ENCODE measurements around the gene XPR1. TPM values are rescaled to one million over a fixed set of nuclear protein-coding genes. Genes with fewer than 3 reads are reported as not detected.

Gene XPR1
- total RNA-seq, 1 donor from 2014 or later, result 37.9 TPM

DNA sequence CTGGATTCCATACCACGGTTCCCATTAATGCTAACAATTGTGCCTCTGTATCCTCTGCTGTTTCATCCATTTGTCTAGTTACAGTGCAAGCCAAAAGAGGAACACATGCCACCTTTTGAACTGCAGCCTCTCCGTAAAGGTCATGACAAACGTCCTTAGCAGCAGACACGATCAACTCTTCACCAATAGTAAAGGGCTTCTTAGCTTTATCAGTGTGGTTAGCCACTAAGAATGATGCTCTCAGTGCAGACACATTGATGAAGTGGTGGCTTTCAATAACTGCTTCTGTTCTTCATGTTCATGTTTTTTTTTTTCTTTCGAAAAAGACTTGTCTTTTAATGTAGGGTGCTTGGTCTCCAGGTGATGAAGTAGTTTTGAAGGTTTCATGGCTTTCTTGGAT, 14.3 kb downstream of the XPR1 start:
- TF ChIP-seq, protein P1, sequence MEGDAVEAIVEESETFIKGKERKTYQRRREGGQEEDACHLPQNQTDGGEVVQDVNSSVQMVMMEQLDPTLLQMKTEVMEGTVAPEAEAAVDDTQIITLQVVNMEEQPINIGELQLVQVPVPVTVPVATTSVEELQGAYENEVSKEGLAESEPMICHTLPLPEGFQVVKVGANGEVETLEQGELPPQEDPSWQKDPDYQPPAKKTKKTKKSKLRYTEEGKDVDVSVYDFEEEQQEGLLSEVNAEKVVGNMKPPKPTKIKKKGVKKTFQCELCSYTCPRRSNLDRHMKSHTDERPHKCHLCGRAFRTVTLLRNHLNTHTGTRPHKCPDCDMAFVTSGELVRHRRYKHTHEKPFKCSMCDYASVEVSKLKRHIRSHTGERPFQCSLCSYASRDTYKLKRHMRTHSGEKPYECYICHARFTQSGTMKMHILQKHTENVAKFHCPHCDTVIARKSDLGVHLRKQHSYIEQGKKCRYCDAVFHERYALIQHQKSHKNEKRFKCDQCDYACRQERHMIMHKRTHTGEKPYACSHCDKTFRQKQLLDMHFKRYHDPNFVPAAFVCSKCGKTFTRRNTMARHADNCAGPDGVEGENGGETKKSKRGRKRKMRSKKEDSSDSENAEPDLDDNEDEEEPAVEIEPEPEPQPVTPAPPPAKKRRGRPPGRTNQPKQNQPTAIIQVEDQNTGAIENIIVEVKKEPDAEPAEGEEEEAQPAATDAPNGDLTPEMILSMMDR (IDR thresholded peaks at IDR 0.05; ENCODE audit: unreplicated experiment), result no peak
- no peaks in the 10 kb centered on the region for H3K9me3 Mint-ChIP-seq
- H3K36me3 Mint-ChIP-seq, result peaks cover 2% of the 10 kb centered on the region
- H3K4me3 Mint-ChIP-seq, result no peak overlapping the region
- H3K4me1 Mint-ChIP-seq, result peaks cover 11% of the 10 kb centered on the region
- H3K27me3 Mint-ChIP-seq (ENCODE audit: low read depth), result no peaks in the 10 kb centered on the region
- H3K27ac Mint-ChIP-seq, result no peak overlapping the region
- DNase-seq (ENCODE audit: low spot score in 2 of 2, unreplicated experiment in 2 of 2), result no peak

- DNase-seq (ENCODE audit: low spot score in 2 of 2, unreplicated experiment in 2 of 2), result no peak
- no peaks in the 10 kb centered on the region for H3K9me3 Mint-ChIP-seq
- peaks cover 11% of the 10 kb centered on the region for H3K4me1 Mint-ChIP-seq
- TF ChIP-seq, protein P1 (IDR thresholded peaks at IDR 0.05; ENCODE audit: unreplicated experiment), result no peak
- H3K36me3 Mint-ChIP-seq, result peaks cover 2% of the 10 kb centered on the region
- no peak overlapping the region for H3K27ac Mint-ChIP-seq
- no peaks in the 10 kb centered on the region for H3K27me3 Mint-ChIP-seq (ENCODE audit: low read depth)
- H3K4me3 Mint-ChIP-seq, result no peak overlapping the region
Observed at GRCh38 chr1:180646547-180646946, 14.7 kb downstream of the XPR1 start.

- TF ChIP-seq, protein P1 (IDR thresholded peaks at IDR 0.05; ENCODE audit: unreplicated experiment), result no peak
- H3K4me3 Mint-ChIP-seq, result no peak overlapping the region
- no peak overlapping the region for H3K27ac Mint-ChIP-seq
- H3K36me3 Mint-ChIP-seq, result peaks cover 15% of the 10 kb centered on the region
- no peak for DNase-seq (ENCODE audit: low spot score in 2 of 2, unreplicated experiment in 2 of 2)
- peaks cover 16% of the 10 kb centered on the region for H3K9me3 Mint-ChIP-seq
- no peaks in the 10 kb centered on the region for H3K27me3 Mint-ChIP-seq (ENCODE audit: low read depth)
- no peaks in the 10 kb centered on the region for H3K4me1 Mint-ChIP-seq
Observed at GRCh38 chr1:180652792-180653191, 21.0 kb downstream of the XPR1 start.

GRCh38 chr1:180662709-180663108, 30.9 kb downstream of the XPR1 start:
- H3K9me3 Mint-ChIP-seq, result peaks cover 77% of the 10 kb centered on the region
- no peak overlapping the region for H3K27ac Mint-ChIP-seq
- no peaks in the 10 kb centered on the region for H3K27me3 Mint-ChIP-seq (ENCODE audit: low read depth)
- no peak overlapping the region for H3K4me3 Mint-ChIP-seq
- H3K36me3 Mint-ChIP-seq, result peaks cover 79% of the 10 kb centered on the region
- DNase-seq (ENCODE audit: low spot score in 2 of 2, unreplicated experiment in 2 of 2), result no peak
- TF ChIP-seq, protein P1 (IDR thresholded peaks at IDR 0.05; ENCODE audit: unreplicated experiment), result no peak
- H3K4me1 Mint-ChIP-seq, result no peaks in the 10 kb centered on the region

DNA sequence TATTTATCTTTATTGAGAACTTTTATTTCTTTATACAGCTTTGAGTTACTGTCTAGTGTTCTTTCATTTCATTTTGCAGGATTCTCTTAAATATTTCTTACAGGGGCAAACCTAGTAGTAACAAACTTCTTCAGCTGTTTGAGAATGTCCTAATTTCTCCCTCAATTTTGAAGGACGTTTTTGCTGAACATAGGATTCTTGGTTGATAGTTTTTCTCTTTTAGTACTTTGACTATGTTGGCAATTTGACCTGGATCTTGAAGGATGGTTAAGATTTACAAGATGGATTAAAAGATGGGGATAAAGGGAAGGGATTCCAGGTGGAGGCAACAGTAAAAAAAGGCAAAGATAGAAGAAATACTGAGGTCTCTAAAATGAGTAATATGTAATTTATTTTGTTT, 38.9 kb downstream of the XPR1 start:
- H3K36me3 Mint-ChIP-seq, result peaks cover 45% of the 10 kb centered on the region
- H3K27ac Mint-ChIP-seq, result no peak overlapping the region
- H3K27me3 Mint-ChIP-seq (ENCODE audit: low read depth), result no peaks in the 10 kb centered on the region

More for the DNA sequence above, 38.9 kb downstream of the XPR1 start:
- TF ChIP-seq, protein P1 (IDR thresholded peaks at IDR 0.05; ENCODE audit: unreplicated experiment), result no peak
- no peak overlapping the region for H3K4me3 Mint-ChIP-seq
- H3K4me1 Mint-ChIP-seq, result no peaks in the 10 kb centered on the region
- DNase-seq (ENCODE audit: low spot score in 2 of 2, unreplicated experiment in 2 of 2), result no peak
- H3K9me3 Mint-ChIP-seq, result peaks cover 48% of the 10 kb centered on the region
